Neural cell (in vitro differentiated cells): ENCODE results near the gene PHOX2A.

Experiments
- EP300 ChIP-seq: fragments of 450-650 bp; conservative IDR thresholded peaks from 2 replicates; pipeline ENCODE4 v1.6.1; 2014; ENCODE audit warnings: antibody characterized with exemption, mild to moderate bottlenecking, moderate library complexity; ENCODE audit not compliant: poor library complexity, severe bottlenecking
- EZH2 ChIP-seq: fragments of 200-600, 300-800 bp; shearing (Covaris generic), sonication (generic); IDR thresholded peaks from 2 replicates; pipeline ENCODE4 v1.6.1; 2014; ENCODE audit warnings: antibody characterized with exemption, low read length, borderline replicate concordance, mild to moderate bottlenecking; ENCODE audit not compliant: insufficient read depth, poor library complexity, severe bottlenecking
- POLR2AphosphoS5 ChIP-seq: IDR thresholded peaks from 2 replicates; pipeline ENCODE4 v1.6.1; 2012
- TAF1 ChIP-seq: IDR thresholded peaks from 2 replicates; pipeline ENCODE4 v1.6.1; 2012; ENCODE audit warnings: low read depth
- TF ChIP-seq, protein P1 (sequence below): IDR thresholded peaks from 2 replicates; pipeline ENCODE4 v1.6.1; 2012; ENCODE audit warnings: borderline replicate concordance
- TF ChIP-seq, protein P2 (sequence below): fragments of 450-650 bp; IDR thresholded peaks from 2 replicates; pipeline ENCODE4 v1.5.1; 2014; ENCODE audit warnings: antibody characterized with exemption, mild to moderate bottlenecking, moderate library complexity; ENCODE audit not compliant: poor library complexity, severe bottlenecking

DNA sequence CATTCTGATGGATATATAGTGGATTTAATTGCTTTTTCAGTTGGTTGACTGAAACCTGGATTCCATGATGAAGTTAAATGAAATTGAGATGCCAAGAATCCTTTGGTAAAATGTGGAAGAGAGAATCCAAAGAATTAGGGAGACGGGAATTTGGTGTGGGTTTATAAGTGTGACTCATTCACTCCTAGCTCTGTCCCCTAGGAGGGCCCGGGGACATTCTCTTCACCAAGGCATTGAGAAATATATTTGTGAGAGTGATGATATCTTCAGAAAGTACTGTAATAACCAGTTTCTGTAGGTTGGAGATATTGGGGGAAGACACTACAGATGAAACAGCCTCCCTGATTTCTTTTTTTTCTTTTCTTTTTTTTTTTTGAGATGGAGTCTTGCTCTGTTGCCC is 13.6 kb upstream of the PHOX2A start:
- TF ChIP-seq, protein P1, sequence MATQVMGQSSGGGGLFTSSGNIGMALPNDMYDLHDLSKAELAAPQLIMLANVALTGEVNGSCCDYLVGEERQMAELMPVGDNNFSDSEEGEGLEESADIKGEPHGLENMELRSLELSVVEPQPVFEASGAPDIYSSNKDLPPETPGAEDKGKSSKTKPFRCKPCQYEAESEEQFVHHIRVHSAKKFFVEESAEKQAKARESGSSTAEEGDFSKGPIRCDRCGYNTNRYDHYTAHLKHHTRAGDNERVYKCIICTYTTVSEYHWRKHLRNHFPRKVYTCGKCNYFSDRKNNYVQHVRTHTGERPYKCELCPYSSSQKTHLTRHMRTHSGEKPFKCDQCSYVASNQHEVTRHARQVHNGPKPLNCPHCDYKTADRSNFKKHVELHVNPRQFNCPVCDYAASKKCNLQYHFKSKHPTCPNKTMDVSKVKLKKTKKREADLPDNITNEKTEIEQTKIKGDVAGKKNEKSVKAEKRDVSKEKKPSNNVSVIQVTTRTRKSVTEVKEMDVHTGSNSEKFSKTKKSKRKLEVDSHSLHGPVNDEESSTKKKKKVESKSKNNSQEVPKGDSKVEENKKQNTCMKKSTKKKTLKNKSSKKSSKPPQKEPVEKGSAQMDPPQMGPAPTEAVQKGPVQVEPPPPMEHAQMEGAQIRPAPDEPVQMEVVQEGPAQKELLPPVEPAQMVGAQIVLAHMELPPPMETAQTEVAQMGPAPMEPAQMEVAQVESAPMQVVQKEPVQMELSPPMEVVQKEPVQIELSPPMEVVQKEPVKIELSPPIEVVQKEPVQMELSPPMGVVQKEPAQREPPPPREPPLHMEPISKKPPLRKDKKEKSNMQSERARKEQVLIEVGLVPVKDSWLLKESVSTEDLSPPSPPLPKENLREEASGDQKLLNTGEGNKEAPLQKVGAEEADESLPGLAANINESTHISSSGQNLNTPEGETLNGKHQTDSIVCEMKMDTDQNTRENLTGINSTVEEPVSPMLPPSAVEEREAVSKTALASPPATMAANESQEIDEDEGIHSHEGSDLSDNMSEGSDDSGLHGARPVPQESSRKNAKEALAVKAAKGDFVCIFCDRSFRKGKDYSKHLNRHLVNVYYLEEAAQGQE, result no peak
- TF ChIP-seq, protein P2, sequence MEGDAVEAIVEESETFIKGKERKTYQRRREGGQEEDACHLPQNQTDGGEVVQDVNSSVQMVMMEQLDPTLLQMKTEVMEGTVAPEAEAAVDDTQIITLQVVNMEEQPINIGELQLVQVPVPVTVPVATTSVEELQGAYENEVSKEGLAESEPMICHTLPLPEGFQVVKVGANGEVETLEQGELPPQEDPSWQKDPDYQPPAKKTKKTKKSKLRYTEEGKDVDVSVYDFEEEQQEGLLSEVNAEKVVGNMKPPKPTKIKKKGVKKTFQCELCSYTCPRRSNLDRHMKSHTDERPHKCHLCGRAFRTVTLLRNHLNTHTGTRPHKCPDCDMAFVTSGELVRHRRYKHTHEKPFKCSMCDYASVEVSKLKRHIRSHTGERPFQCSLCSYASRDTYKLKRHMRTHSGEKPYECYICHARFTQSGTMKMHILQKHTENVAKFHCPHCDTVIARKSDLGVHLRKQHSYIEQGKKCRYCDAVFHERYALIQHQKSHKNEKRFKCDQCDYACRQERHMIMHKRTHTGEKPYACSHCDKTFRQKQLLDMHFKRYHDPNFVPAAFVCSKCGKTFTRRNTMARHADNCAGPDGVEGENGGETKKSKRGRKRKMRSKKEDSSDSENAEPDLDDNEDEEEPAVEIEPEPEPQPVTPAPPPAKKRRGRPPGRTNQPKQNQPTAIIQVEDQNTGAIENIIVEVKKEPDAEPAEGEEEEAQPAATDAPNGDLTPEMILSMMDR, result no peak
- TF ChIP-seq TAF1 (no peak), POLR2AphosphoS5 (no peak), EZH2 (no peak), EP300 (no peak)
